Naive thymus-derived CD4-positive, alpha-beta T cell (primary cell): ENCODE measurements around the gene DNM3. TPM values are rescaled to one million over a fixed set of nuclear protein-coding genes. Genes with fewer than 3 reads are reported as not detected.

Experiments
- ATAC-seq: fragments of 150-1000 bp; cut with Tn5 transposase; 2 replicates; pipeline ENCODE4 v1.10.0; 2021; ENCODE audit warnings: mild to moderate bottlenecking, moderate library complexity
- CTCF ChIA-PET: fragments of 350-600 bp; sonication (Branson Sonifier 250); formaldehyde crosslinking; loops from one replicate; lab custom pipeline; 2021; ENCODE audit warnings: antibody characterized with exemption; lab: Charles Lee
- POLR2A ChIA-PET: fragments of 350-600 bp; sonication (Branson Sonifier 250); formaldehyde crosslinking; loops from one replicate; lab custom pipeline; 2021; ENCODE audit warnings: antibody characterized with exemption, inconsistent platforms; lab: Charles Lee
- DNase-seq, 9 donors: peaks; one replicate each; pipeline versions ENCODE4 v3.0.0 to v3.0.0-alpha.2; 2020 to 2022; ENCODE audit warnings: mixed read lengths in 1 of 9
- H3K27ac ChIP-seq: one replicate; pipeline ENCODE4 v1.7.0; 2013; ENCODE audit warnings: mild to moderate bottlenecking, low read depth, low read length, moderate library complexity
- H3K27me3 ChIP-seq, 2 donors: one replicate each; pipeline ENCODE4 v1.7.0; 2013; ENCODE audit warnings: low read length in 2 of 2, mild to moderate bottlenecking in 2 of 2, moderate library complexity in 2 of 2; ENCODE audit not compliant: control insufficient read depth in 2 of 2, insufficient read depth in 2 of 2
- H3K36me3 ChIP-seq, 3 experiments: 1 replicate in 2 of 3; 2 replicates in 1 of 3; pipeline ENCODE4 v1.7.0; 2013; ENCODE audit warnings: low read length in 3 of 3, mild to moderate bottlenecking in 3 of 3, moderate library complexity in 1 of 3; ENCODE audit not compliant: insufficient read depth in 3 of 3, control insufficient read depth in 2 of 3
- H3K4me1 ChIP-seq, 2 donors: one replicate each; pipeline ENCODE4 v1.7.0; 2013; ENCODE audit warnings: low read length in 2 of 2, mild to moderate bottlenecking in 2 of 2, moderate library complexity in 1 of 2; ENCODE audit not compliant: control insufficient read depth in 2 of 2, insufficient read depth in 2 of 2
- H3K4me3 ChIP-seq: 2 replicates; pipeline ENCODE4 v1.7.0; 2013; ENCODE audit warnings: mild to moderate bottlenecking, low read length
- H3K9me3 ChIP-seq, 3 experiments: 1 replicate in 2 of 3; 2 replicates in 1 of 3; pipeline ENCODE4 v1.7.0; 2013; ENCODE audit warnings: low read length in 3 of 3; ENCODE audit not compliant: control insufficient read depth in 2 of 3
- H3K27ac Mint-ChIP-seq, 9 donors: one replicate each; pipeline ENCODE4 v1.8.0; 2020 to 2022; ENCODE audit warnings: mixed read lengths in 9 of 9, mild to moderate bottlenecking in 8 of 9, moderate library complexity in 5 of 9, inconsistent platforms in 2 of 9
- H3K27me3 Mint-ChIP-seq, 5 donors: one replicate each; pipeline ENCODE4 v1.8.0; 2021 to 2022; ENCODE audit warnings: mixed read lengths in 5 of 5, mild to moderate bottlenecking in 1 of 5
- H3K36me3 Mint-ChIP-seq, 5 donors: one replicate each; pipeline ENCODE4 v1.8.0; 2020 to 2022; ENCODE audit warnings: mixed read lengths in 5 of 5, mild to moderate bottlenecking in 3 of 5, inconsistent platforms in 1 of 5
- H3K4me1 Mint-ChIP-seq, 7 donors: one replicate each; pipeline ENCODE4 v1.8.0; 2020 to 2022; ENCODE audit warnings: mixed read lengths in 7 of 7, mild to moderate bottlenecking in 3 of 7, inconsistent platforms in 1 of 7
- H3K4me3 Mint-ChIP-seq, 10 donors: one replicate each; pipeline ENCODE4 v1.8.0; 2020 to 2022; ENCODE audit warnings: mild to moderate bottlenecking in 10 of 10, mixed read lengths in 10 of 10, moderate library complexity in 6 of 10, inconsistent platforms in 2 of 10
- H3K9me3 Mint-ChIP-seq, 11 donors: one replicate each; pipeline ENCODE4 v1.8.0; 2020 to 2022; ENCODE audit warnings: mixed read lengths in 11 of 11, mild to moderate bottlenecking in 4 of 11, inconsistent platforms in 1 of 11, moderate library complexity in 1 of 11
- intact Hi-C, 2 donors: fragments of 100-400 bp; cut with micrococcal nuclease; formaldehyde crosslinking; loops; one replicate each; pipeline ENCODE4 v1.15.1; 2023
- polyA plus RNA-seq, 2 donors: library from polyadenylated mRNA; unstranded; fragments of 300-500 nt; fragmentation: Illumina TruSeq; gene quantifications; one replicate each; pipeline ENCODE4 v1.2.3, GENCODE V29; 2021
- total RNA-seq, 6 experiments: library from RNA in 5 of 6; stranded (reverse) in 5 of 6; gene quantifications; 1 replicate in 5 of 6; 2 replicates in 1 of 6; pipeline ENCODE4 v1.2.3 and lab custom pipeline; 2021 to 2026

DNM3 gene
- 1 to 10 TPM; 1.9 to 2.5 (median 2.1) TPM for total RNA-seq
- 1 to 10 TPM; 1.2 to 1.5 TPM for polyA plus RNA-seq
- 7.1 reads per million, percentile 30 among the genes with 10 or more reads in this experiment for total RNA-seq (lab: John Stamatoyannopoulos, UW)

DNA sequence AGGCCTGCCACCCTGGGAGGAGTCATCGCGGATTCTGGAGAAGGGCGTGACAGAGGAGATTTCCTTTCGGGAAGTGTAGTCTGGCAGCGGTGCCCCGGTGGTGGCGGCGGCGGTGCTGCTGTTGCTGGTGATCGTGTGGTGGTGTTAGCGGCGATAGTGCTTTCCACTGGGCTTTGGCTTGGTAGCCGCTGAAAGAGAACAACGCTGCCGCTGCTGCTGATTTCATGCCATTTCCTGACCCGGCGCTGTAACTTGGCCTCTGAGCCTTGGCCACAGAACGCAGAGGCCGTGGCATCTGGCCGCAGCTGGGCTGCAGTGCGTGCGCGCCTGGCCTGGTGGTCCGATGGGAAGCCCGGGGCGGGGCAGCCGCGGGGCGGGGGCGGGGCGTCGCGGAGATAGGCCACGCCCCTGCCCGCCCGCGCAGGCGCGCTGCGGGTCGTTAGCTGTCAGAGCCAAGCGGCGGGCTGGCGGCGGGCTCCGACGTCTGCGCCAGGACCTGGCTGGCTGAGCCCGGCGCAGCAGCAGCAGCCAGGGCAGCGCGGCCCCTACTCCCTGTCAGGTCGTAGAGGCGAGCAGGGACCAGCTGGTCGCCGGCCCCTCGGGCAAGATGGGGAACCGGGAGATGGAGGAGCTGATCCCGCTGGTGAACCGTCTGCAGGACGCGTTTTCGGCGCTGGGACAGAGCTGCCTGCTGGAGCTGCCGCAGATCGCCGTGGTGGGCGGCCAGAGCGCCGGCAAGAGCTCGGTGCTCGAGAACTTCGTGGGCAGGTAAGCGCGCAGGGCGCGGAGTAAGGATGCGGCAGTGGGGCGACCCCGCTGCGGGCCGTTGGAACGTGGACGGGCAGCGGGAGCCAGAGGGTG, at the start of gene DNM3:
DNM3 (plus strand) TSS at position 449 of the 861 bp plus-strand sequence; CDS start at position 608, 159 bp downstream.
- Mint-ChIP-seq H3K4me3 (peak within 1 kb of the TSS; percentile 85 to 93 (median 90)), H3K9me3 (peaks cover 0 to 2% (median 0%) of the 10 kb centered on the region in 11 donors), H3K36me3 (peaks cover 0 to 2% (median 0%) of the 10 kb centered on the region in 5 donors), H3K27ac (peak within 1 kb of the TSS; percentile 76 to 95 (median 83)), H3K27me3 (peaks cover 12 to 44% (median 16%) of the 10 kb centered on the region in 5 donors), H3K4me1 (peaks cover 15 to 19% (median 18%) of the 10 kb centered on the region in 7 donors)
- DNase-seq, result peak; percentile 71 to 90 (median 86)
- Histone ChIP-seq H3K9me3 (no peaks in the 10 kb centered on the region), H3K27ac (peak within 1 kb of the TSS; percentile 64), H3K36me3 (peaks cover 0 to 4% (median 0%) of the 10 kb centered on the region in 3 experiments), H3K4me1 (peaks cover 0 to 6% of the 10 kb centered on the region in 2 donors), H3K27me3 (peaks cover 3 to 16% of the 10 kb centered on the region in 2 donors), H3K4me3 (peak within 1 kb of the TSS; percentile 80)
- intact Hi-C loops, result loop anchor here (1.0 to 5.0 kb wide), 10 partner anchors 60 to 1949 kb away; partner anchors contain the start of genes METTL13 (in 2 of the 2), PRRC2C (in 2 of the 2), VAMP4 (in 2 of the 2) and FMO4 (in 1 of the 2)
- POLR2A ChIA-PET, result interaction anchor here (0.7 to 2.1 kb wide), 6 partner anchors 60 to 690 kb away, joined by 3 to 12 read pairs (median 4); partner anchors contain the start of genes METTL13, PRRC2C and VAMP4
- ATAC-seq, result peak; percentile 97
- CTCF ChIA-PET, result interaction anchor here (1.0 kb wide), 1 partner anchor 41 kb away, joined by 3 read pairs; no protein-coding TSS in a partner anchor

DNA sequence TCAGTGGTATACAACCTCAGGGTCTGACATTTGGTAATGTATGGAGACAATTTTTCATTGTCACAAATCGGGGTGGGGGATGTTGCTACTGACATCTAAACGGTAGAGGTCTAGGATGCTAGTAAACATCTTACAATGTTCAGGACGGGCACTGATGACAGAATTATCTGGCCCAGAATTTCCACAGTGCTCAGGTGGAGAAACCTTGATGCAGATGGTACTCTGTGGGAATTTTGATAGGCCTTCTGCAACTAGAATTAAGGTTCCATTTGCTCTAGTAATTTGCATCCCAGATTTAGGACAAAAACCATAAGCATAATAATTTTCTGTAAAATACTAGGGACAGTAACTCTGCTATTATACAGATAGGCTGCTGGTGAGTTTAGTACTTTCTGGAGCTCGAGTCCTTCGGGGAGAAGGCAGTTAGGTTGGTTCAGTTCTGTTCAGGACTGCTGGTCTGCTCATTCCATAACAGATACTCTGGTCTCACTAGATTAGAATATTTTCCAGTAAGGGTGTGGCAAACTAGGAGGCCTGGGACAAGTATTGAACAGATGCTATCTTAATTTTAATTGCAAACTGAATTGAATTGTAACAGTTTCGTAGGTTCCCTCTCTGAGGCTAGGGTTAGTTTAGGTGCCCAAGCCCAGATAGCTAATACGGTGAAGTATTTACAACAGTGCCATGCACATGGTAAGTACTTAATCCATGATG, 48.5 kb upstream of the DNM3 start:
- DNase-seq (no peak), ATAC-seq (no peak)
- intact Hi-C loops, result no loop called here
- CTCF ChIA-PET, result no interaction called here
- no peaks in the 10 kb centered on the region for H3K4me1 ChIP-seq
- H3K27ac ChIP-seq, result no peak overlapping the region
- H3K27me3 Mint-ChIP-seq, result no peaks in the 10 kb centered on the region
- no peaks in the 10 kb centered on the region for H3K27me3 ChIP-seq
- H3K27ac Mint-ChIP-seq, result peak overlapping the region in 2 of 9 donors; percentile 12 to 59
- no peak overlapping the region for H3K4me3 ChIP-seq
- no peak overlapping the region for H3K4me3 Mint-ChIP-seq
- no peaks in the 10 kb centered on the region for H3K9me3 ChIP-seq
- POLR2A ChIA-PET, result interaction anchor here (1.5 kb wide), 1 partner anchor 11 kb away, joined by 4 read pairs; the partner anchor contains the start of gene METTL13
- peaks cover 4 to 42% (median 11%) of the 10 kb centered on the region in 7 donors for H3K4me1 Mint-ChIP-seq
- H3K36me3 Mint-ChIP-seq, result peaks cover 18 to 81% (median 61%) of the 10 kb centered on the region in 5 donors
- peaks cover 0 to 6% (median 0%) of the 10 kb centered on the region in 11 donors for H3K9me3 Mint-ChIP-seq
- H3K36me3 ChIP-seq, result peaks cover 18 to 100% (median 19%) of the 10 kb centered on the region in 3 experiments

DNA sequence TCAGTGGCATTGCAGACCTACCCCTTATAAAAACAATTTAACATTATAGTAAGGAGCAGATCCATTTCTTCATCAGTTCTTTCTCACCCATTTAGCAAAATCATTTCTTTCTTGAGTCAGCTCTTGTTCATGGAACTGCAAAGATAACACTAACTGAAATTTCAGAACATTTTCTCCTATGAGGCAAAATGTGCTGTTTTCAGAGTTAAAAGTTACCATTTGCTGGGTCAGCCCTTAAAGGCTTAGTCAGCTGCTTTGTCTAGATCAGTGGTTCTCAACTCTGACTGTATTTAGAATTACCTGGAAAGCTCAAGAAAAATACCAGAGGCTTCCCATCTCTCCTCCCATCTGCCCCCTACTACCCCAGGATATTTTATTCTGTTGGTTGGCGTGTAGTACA, 47.7 kb upstream of the DNM3 start:
- ChIA-PET CTCF (no interaction called here), POLR2A (interaction anchor here (1.5 kb wide), 1 partner anchor 12 kb away, joined by 4 read pairs; the partner anchor contains the start of gene METTL13)
- Mint-ChIP-seq H3K27ac (peak overlapping the region in 6 of 9 donors; percentile 6 to 88 (median 17)), H3K4me1 (peaks cover 4 to 38% (median 8%) of the 10 kb centered on the region in 7 donors), H3K9me3 (peaks cover 0 to 6% (median 0%) of the 10 kb centered on the region in 11 donors), H3K27me3 (no peaks in the 10 kb centered on the region), H3K36me3 (peaks cover 15 to 74% (median 62%) of the 10 kb centered on the region in 5 donors), H3K4me3 (peak overlapping the region in 1 of 10 donors; percentile 59)
- ATAC-seq, result no peak
- no peak for DNase-seq
- Histone ChIP-seq H3K27me3 (no peaks in the 10 kb centered on the region), H3K4me1 (no peaks in the 10 kb centered on the region), H3K4me3 (no peak overlapping the region), H3K9me3 (no peaks in the 10 kb centered on the region), H3K27ac (no peak overlapping the region), H3K36me3 (peaks cover 14 to 100% (median 15%) of the 10 kb centered on the region in 3 experiments)
- intact Hi-C loops, result loop anchor here (1.0 to 2.0 kb wide), 2 partner anchors 12 to 13 kb away; partner anchors contain the start of gene METTL13 (in 2 of the 2)

DNA sequence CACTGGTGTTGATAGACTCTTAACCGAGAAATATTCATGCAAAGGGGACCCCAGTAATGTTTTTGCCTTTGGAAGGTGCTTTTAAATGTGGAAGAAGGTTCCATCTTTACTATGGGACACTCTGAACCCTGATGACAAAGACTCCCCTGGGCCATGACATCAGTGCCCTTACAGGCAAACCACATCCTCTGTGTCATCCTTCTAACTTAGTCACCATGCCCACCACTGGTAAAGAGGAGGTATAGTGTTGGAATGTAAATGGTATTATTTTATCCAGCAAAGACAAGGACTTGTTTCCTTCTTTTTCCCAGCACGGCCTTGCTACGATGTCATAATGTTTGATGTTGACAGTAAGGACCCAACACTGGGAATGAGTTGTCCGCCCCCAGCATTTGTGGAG, 47.2 kb upstream of the DNM3 start:
- peak in 2 of 9 donors; percentile 5 to 60 for DNase-seq
- Mint-ChIP-seq H3K36me3 (peaks cover 15 to 70% (median 59%) of the 10 kb centered on the region in 5 donors), H3K27me3 (no peaks in the 10 kb centered on the region), H3K9me3 (peaks cover 0 to 6% (median 0%) of the 10 kb centered on the region in 11 donors), H3K4me3 (peak overlapping the region in 1 of 10 donors; percentile 59), H3K27ac (peak overlapping the region in 6 of 9 donors; percentile 6 to 88 (median 17)), H3K4me1 (peaks cover 4 to 36% (median 8%) of the 10 kb centered on the region in 7 donors)
- ChIA-PET POLR2A (interaction anchor here (0.6 to 1.5 kb wide), 2 partner anchors 13 to 1874 kb away, joined by 3 to 4 read pairs; partner anchors contain the start of gene METTL13), CTCF (no interaction called here)
- H3K27me3 ChIP-seq, result no peaks in the 10 kb centered on the region
- H3K36me3 ChIP-seq, result peaks cover 9 to 100% (median 10%) of the 10 kb centered on the region in 3 experiments
- ATAC-seq, result peak; percentile 79
- H3K4me3 ChIP-seq, result no peak overlapping the region
- intact Hi-C loops, result loop anchor here (1.0 to 2.0 kb wide), 2 partner anchors 13 kb away; partner anchors contain the start of gene METTL13 (in 2 of the 2)
- no peaks in the 10 kb centered on the region for H3K4me1 ChIP-seq
- no peak overlapping the region for H3K27ac ChIP-seq
- no peaks in the 10 kb centered on the region for H3K9me3 ChIP-seq

- intact Hi-C loops, result no loop called here
- Histone ChIP-seq H3K4me3 (no peak overlapping the region), H3K9me3 (no peaks in the 10 kb centered on the region), H3K4me1 (no peaks in the 10 kb centered on the region), H3K27ac (no peak overlapping the region), H3K36me3 (peaks cover 0 to 85% (median 3%) of the 10 kb centered on the region in 3 experiments), H3K27me3 (no peaks in the 10 kb centered on the region)
- POLR2A ChIA-PET, result no interaction called here
- no peak for DNase-seq
- peaks cover 0 to 25% (median 8%) of the 10 kb centered on the region in 7 donors for H3K4me1 Mint-ChIP-seq
- CTCF ChIA-PET, result no interaction called here
- peak overlapping the region in 3 of 9 donors; percentile 26 to 48 (median 32) for H3K27ac Mint-ChIP-seq
- H3K9me3 Mint-ChIP-seq, result peaks cover 0 to 6% (median 0%) of the 10 kb centered on the region in 11 donors
- H3K4me3 Mint-ChIP-seq, result no peak overlapping the region
- H3K36me3 Mint-ChIP-seq, result peaks cover 10 to 57% (median 48%) of the 10 kb centered on the region in 5 donors
- no peak for ATAC-seq
- no peaks in the 10 kb centered on the region for H3K27me3 Mint-ChIP-seq
These were observed 44.7 kb upstream of the DNM3 start for GRCh38 chr1:171796592-171796991.
